Coronary artery (tissue), 2 donors: ENCODE data around the gene HEXIM1.
A peak's percentile ranks its signal among the peaks of the same experiment; 100 is the strongest.

Experiments used
- DNase-seq: peaks from one replicate; pipeline ENCODE4 v3.0.0-alpha.2; 2017; ENCODE audit warnings: low spot score
- H3K27ac ChIP-seq, 2 donors: fragments of 200-600 bp; sonication (generic); one replicate each; pipeline ENCODE4 v1.5.1; 2016 to 2019
- H3K4me3 ChIP-seq: fragments of 200-600 bp; sonication (generic); 2 replicates; pipeline ENCODE4 v1.5.1; 2016; ENCODE audit warnings: mild to moderate bottlenecking, moderate library complexity
- CTCF ChIP-seq: fragments of 200-600 bp; sonication (generic); IDR thresholded peaks from one replicate; pipeline ENCODE4 v1.5.1; 2019; ENCODE audit warnings: antibody characterized with exemption

Gene HEXIM1

GRCh38 chr17:45197555-45198334 is 49.5 kb downstream of the HEXIM1 start:
- TF ChIP-seq CTCF, result peak; percentile 99
- peak overlapping the region; percentile 52 for H3K4me3 ChIP-seq
- DNase-seq, result peak; percentile 94
- H3K27ac ChIP-seq, result peak overlapping the region; percentile 48 to 50

- Histone ChIP-seq H3K27ac (no peak overlapping the region), H3K4me3 (no peak overlapping the region)
- DNase-seq, result no peak
- TF ChIP-seq CTCF, result no peak
Measured at GRCh38 chr17:45200701-45201100, 52.4 kb downstream of the HEXIM1 start.

- no peak overlapping the region for H3K4me3 ChIP-seq
- peak overlapping the region in 1 of 2 donors; percentile 64 for H3K27ac ChIP-seq
- DNase-seq, result no peak
- TF ChIP-seq CTCF, result no peak
Measured at GRCh38 chr17:45201457-45201856, 53.2 kb downstream of the HEXIM1 start.
